NCI-H187 (cell line): Measurements from ENCODE around the gene PRKCSH.
A peak's percentile ranks its signal among the peaks of the same experiment; 100 is the strongest.

Experiments used
- DNase-seq, 2 experiments: peaks; one replicate each; lab custom pipeline; 2025; lab: John Stamatoyannopoulos, UW

Gene PRKCSH

DNA sequence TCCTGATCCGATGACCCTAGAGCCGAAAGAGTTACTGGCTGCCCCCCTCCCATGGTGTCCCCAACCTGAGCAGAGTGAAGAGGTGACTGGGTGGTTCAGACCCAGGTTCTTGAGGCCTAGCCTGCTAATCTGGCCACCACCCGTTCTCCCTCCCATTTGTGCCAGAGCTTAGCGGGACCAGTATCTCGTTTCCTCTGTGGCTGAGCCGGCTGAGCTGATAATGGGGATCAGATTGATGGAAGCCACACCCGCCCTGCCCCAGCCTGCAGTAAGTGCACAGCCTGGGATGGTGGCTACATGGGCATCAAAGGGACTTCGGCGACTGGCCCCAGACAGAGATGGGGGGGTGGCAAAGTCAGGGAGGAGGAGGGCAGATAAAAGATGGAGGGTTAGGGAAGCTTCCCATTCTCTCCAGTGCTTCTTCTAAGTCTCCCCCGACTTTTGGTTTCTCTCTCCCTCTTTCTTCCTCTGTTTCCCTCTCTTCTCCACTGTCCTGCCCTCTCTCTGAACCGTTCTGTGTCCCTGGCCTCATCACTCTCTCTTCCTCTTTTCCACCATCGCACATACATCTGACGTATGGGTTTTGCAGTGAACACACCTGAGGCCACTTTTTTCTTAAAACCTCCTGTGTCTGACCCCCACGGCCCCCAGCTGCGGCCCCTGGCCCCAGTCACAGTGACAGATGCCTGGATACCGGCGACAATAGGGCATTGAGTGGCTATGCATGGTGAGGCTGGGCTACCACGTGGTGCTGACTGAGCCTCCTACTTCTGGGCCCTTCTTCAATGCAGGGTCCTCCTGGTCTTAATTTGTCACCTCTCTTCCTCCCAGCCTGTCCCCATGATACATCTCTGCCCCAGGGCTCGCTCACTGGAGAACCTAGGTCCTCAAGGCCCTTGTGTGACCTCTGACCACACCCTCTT, 43.0 kb downstream of the PRKCSH start:
- no peak for DNase-seq

GRCh38 chr19:11479090-11479897, 43.9 kb downstream of the PRKCSH start:
- DNase-seq: no peak

DNA sequence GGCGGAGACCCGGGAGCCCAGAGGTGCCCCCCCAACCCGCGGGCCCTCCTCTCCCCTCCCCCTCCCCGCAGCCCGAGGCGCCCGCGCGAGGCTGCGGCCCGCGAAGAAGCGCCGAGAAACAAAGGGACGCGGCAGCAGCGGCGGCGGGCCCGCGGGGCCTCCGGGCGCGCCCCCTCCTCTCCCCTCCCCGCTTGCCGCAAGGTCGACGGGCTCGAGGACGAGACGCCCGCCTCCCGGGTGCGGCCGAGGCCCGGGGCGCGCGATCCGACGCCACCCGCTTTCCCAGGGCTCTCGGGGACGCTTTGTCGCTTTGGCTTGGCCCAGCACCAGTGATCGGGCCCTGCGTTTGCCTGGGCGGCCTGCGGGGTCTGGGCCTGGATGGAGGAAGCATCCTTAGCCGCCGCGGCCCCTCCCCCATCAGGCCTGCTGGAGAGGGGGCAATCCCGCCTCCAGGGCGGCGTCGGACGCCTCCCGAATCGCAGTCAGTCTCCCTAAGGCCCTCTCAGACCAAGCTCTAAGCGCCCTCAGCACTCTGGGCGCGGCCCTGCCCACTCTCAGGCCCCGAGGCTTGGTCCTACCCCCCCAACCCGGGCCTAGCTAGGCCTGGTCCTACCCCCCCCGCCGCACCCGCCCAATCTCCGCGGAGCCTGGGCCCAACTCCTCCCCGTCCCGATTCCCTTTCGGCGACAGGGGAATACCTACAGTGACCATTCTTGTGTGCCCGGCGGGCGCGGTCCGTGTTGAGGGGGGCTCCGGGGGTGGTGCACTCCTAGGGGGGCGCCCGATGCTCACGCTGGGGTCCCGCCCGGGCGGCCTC, 44.7 kb downstream of the PRKCSH start:
- no peak for DNase-seq

DNA sequence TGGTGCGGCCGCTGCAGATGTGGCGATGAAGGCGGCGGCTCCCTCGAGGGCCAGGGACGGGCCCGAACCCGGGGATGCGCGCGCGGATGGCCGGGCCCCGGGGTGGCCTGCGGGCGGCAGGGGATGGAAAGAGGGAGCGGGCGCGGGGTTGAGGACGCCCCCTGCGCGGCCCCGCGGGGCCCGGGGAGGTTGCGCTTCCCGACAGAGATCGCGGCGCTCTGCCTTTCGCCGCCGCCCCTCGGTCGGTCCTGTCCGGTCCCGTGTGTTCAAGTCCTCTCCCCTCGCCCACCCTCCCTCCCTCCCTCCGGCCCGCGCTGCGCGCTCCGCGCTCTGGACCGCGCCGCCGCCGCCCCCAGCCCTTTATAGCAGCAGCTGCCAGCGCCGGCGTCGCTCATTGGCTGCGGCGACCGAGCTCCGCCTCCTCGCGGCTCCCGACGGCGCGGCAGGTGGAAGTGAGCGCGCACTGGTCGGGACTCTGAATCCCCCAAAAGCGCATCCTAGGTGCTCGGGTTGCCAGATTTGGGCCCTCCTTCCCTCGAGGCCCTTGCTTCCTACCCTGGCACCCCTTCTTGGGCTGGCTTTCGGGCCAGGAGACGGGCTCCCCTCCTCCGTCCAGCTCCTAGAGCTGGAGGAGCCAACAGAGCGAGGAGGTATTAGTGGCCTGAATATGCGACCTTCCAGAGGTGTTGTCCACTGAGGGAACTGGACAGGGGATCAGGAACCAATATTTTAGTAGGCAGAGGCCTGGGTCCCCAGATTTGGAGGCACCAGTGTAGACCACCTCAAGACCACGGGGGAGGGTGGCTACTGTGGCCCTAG, 45.5 kb downstream of the PRKCSH start, which contains the start of gene ELAVL3:
Gene ELAVL3 (minus strand): TSS at position 332 of the 819 bp plus-strand sequence. CDS start 438 bp downstream, outside the sequence.
- peak; percentile 4 to 9 for DNase-seq

DNA sequence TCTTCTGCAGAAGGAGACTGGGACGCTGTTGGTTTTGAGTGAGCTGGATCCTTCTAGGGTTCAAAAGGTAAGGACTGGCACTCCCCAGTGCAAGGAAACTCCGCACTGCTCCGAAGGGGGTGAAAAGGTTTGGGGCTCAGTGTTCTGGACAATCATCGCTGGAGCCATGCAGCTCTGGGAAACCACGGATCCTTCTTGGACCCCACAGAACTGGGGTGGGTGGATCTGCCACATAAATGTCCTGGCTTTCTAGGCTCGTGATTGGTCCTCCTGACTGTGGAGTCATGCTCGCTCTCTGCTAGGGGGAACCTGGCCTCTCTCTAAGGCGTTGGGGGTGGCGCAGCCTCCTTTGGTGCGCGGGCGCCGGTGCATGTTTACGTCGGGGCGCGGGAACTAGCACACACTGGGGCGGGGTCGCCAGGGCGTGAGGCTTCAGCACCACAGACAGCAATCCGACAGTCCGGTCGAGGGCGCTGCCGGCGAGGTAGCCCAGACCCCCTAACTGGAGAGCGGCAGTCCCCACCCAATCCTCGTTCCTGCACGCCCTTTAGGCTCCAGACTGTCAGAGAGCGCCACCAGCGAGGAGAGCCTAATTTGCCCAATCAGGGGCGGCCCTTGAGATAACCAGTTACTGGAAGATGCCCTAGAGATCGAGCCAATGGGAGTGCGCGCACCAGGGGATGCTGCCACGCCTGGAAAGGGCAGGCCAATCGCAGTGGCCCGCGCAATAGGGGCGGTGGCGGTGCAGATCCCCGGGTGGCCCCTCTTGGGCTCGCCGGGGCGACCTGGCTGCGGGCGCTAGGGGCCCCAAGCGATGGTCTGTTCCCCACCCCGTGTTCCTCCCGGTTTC, 46.3 kb downstream of the PRKCSH start:
- DNase-seq: peak; percentile 14 to 22

DNA sequence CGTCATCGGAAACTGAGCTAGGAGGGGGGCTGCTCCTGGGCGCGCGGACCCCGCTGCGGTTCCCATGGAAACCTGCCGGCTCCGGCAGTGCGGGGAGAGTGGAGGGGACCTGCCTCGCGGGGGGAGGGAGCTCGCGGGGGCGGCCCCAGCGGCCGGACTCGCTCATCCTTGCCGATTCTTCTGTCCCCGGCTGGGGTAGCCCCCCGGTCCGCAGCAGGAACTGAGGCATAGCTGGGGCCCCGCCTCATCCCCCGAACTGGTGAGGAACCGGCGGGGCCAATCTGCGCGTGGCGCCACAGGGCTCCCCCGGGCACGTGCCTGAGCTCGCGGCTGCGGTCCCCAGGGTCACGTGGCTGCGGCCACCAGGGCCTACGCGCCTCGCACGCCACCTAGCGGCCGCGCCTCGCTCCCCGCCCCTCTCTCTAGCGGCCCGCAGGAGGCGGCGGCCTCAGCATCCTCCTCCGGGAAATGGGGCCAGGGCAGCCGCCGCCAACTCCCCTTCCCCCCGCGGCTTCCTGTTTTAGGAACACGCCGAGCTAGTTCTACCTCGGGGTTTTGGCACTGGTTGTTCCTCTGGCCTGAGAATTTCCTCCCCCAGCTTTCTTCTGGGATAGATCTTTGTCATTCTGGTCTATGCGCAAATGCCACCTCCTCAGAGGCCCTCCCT, 47.1 kb downstream of the PRKCSH start:
- peak; percentile 35 to 56 for DNase-seq

DNA sequence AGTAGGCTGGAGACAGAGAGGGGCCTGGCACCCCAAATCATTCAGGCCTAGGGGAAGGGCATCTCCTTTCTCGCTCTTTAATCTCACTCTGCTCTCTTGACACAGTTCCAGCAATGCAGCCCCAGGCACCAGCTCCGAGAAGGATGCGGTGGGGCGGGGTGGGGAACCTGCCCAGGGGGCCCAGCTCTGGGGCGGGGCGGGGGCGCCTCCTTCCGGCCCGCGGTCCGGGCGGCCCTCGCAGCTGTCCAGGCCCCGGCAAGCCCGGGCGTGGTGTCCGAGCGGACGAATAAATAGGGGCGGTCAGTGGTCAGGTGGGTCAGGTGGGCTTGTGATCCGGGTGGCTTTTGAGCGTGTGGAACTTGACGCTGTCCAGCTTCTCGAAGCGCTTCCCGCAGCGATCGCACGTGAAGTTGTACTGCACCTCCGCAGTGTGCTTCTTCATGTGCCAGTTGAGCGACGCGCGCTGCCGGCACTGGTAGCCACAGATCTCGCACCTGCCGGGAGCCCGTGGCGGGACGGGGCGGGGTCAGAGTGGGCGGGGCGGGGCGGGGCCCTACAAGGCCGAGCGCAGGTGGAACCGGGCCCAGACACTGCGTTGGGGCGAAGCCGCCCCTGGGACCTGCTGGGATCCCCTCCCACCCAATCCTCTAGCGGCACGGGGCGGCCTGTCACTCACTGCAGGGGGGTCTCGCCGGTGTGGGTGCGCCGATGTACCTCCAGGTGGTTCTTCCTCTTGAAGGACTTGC, 48.1 kb downstream of the PRKCSH start:
- no peak for DNase-seq

DNA sequence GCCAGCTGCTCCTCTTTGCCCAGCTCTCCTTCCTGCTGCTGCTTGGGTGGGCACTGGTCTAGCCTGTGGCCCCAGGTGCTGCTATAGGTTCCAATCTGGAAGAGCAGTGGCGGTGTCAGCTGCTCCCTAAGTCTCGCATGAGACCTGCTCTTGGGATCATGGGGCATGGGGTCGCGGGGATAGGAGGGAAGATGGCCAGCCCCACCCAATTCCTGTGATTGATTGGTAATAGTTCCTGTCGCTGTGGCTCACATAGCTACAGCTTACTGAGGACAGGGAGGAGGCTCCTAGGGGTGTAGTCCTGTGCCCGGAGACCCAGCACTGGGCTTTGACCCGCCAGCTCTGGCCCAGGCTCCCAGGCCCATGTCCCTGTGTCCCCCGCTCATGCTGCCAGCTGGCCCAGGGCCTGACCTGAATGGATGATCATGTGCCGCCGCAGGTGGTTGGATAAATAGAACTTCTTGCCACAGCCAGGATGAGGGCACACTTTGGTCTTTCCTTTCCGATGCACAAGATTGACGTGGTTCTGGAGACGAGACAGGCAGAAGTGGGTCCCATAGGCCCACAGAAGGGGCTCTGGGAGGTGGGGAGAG, 49.9 kb downstream of the PRKCSH start:
- DNase-seq: no peak

DNA sequence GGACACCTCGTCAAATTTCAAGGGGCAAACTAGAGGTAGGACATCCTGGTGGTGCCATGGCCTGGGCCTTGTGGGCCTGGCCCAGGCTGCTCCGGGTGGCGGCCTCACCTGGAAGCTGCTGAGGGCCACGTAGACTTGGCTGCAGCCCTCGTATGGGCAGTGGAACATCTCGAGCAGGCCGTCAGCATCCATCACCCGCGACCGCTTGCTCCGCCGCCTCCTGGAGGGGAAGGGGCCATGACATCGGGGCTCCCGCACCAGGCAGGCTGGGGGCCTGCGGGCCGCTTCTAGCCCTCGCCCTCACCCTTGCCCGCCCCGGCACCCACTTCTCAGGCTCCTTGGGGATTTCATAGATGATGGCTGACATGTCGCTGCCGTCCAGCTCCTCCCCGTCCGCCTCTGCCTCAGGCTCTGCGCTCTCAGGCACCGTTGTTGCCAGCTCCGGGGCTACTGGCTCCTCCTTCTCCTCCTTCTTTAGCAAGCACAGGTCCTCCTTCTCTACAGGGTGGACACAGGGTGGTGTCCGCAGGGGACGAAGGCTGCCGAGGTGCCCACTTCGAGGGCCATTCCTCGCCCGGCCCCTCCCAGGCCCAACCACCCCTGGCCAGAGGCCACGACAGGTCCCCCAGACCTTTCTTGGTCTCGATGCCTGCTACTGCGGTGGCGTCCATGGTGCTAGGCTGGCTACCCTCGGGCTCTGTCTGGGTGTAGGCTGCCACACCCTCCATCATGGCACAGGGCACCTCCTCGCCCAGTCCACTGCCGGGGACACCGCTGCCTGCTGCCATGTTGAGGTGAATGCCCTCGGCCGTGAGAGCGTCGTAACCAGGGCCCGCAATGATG, 51.4 kb downstream of the PRKCSH start:
- DNase-seq: no peak

- no peak for DNase-seq
These were observed 53.9 kb downstream of the PRKCSH start for GRCh38 chr19:11489378-11489777.

- no peak for DNase-seq
These were observed 59.3 kb downstream of the PRKCSH start for GRCh38 chr19:11494634-11495285.

DNA sequence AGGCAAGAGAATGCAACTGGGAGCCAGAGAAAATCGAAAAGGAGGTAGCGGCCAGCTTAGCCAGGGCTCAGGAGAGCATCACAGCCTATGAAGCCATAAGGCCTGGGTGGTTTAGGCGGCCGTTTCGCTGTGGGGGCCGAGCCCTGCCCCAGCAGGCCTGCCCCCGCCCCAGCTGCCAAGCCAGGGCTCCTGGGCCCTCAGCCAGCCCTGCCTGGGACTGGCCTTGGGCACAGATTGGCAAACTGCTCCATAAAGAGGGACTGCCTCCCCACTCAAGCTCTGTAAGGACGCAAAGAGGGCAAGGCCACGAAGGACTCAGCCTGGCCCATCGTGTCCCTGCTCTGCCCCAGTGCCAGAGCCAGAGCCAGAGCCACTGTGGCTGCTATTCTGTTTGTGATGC, 60.0 kb downstream of the PRKCSH start:
- DNase-seq: no peak

- DNase-seq: no peak
These were observed 60.5 kb downstream of the PRKCSH start for GRCh38 chr19:11495885-11496284.

DNA sequence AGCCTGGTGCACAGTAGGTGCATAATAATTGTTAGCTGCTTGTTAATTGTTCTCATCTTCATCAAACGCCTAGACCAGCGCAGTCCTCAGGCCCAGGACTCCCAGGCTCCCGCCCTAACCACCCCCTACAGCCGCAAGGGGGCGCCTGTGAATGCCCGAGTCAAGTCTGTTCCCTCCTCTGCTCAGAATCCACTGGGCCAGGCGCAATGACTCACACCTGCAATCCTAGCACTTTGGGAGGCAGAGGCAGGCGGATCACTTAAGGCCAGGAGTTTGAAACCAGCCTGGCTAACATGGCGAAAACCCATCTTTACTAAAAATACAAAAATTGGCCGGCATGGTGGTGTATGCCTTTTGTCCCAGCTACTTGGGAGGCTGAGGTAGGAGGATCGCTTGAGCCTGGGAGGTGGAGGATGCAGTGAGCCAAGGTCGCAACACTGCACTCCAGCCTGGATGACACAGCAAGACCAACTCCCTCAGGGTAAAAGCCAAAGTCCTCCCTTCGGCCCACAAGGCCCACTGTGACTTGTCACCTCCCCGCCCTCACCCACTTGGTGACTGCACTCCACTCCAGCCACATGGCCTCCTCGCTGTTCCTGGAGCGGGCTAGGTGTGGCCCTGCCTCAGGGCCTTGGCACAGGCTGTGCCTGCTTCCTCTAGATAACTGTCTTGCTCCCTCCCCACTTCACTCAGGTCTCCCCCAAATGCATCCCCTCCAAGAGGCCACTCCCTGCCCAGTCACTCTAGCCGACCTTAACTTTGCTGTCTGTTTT, 61.1 kb downstream of the PRKCSH start:
- DNase-seq: peak in 1 of 2 experiments; percentile 7

DNA sequence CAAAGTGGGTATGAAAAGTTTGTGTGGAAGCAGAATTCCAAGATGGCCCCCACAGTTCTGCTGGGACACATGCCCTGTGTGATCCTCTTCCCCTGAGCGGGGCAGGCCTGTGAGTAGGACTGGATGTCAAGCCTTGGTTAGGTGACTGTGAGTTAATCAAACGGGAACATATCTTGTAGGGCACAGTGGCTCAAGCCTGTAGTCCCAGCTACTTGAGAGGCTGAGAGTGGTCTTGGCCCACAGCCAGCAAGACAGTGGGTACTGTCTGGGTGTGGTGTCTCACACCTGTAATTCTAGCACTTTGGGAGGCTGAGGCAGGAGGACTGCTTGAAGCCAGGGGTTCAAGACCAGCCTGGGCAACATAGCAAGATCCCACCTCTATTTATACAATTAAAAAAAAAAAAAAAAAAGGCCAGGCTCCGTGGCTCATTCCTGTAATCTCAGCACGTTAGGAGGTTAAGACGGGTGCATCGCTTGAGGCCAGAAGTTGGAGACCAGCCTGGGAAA, 63.8 kb downstream of the PRKCSH start:
- no peak for DNase-seq

DNA sequence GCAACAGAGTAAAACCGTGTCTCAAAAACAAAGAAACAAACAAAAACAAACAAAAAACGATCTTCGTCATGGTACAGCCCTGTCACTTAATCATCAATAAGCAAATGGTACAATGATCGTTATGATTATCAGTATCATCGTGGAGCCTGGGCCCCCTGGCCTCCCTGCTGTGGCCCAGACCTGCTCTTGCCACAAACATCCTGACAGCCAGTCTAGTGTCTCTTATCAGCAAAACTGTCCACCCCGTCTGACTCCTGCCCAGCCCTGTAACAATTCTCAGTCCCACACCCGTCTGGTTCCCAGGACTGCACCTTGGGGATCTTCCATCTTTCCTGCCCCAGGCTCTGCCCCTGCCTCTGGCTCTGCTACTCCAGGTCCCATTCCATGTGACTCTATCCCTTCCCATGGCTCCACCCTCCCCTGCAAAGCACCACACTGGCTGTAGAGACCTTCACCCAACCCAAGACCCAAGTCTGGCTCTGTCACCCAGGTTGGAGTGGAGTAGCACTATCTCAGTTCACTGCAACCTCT, 64.5 kb downstream of the PRKCSH start:
- no peak for DNase-seq
